Ishikawa (cell line): ENCODE data around the gene HGS.
A peak's percentile ranks its signal among the peaks of the same experiment; 100 is the strongest.

Experiments
- CEBPB ChIP-seq: IDR thresholded peaks from 2 replicates; pipeline ENCODE4 v1.6.1; 2012
- CREB1 ChIP-seq: IDR thresholded peaks from 2 replicates; pipeline ENCODE4 v1.6.1; 2012; ENCODE audit warnings: low read depth
- EGR1 ChIP-seq: IDR thresholded peaks from 2 replicates; pipeline ENCODE4 v1.6.1; 2012
- EP300 ChIP-seq: IDR thresholded peaks from 2 replicates; pipeline ENCODE4 v1.6.1; 2012; ENCODE audit warnings: borderline replicate concordance
- FOXM1 ChIP-seq: IDR thresholded peaks from 2 replicates; pipeline ENCODE4 v1.6.1; 2012; ENCODE audit warnings: low read depth, borderline replicate concordance
- NFIC ChIP-seq: IDR thresholded peaks from 2 replicates; pipeline ENCODE4 v1.6.1; 2012
- RAD21 ChIP-seq: IDR thresholded peaks from 2 replicates; pipeline ENCODE4 v1.6.1; 2012; ENCODE audit warnings: low read depth
- TAF1 ChIP-seq: IDR thresholded peaks from 2 replicates; pipeline ENCODE4 v1.6.1; 2012; ENCODE audit warnings: low read depth, mild to moderate bottlenecking
- TCF12 ChIP-seq: IDR thresholded peaks from 2 replicates; pipeline ENCODE4 v1.6.1; 2012; ENCODE audit warnings: low read depth
- TEAD4 ChIP-seq: IDR thresholded peaks from 2 replicates; pipeline ENCODE4 v1.6.1; 2012
- YY1 ChIP-seq: IDR thresholded peaks from 2 replicates; pipeline ENCODE4 v1.6.1; 2012; ENCODE audit warnings: low read depth
- ZBTB7A ChIP-seq: IDR thresholded peaks from 2 replicates; pipeline ENCODE4 v1.6.1; 2012; ENCODE audit warnings: low read depth
- TF ChIP-seq, protein P1 (sequence below): IDR thresholded peaks from 2 replicates; pipeline ENCODE4 v1.6.1; 2012
- TF ChIP-seq, protein P2 (sequence below): IDR thresholded peaks from 2 replicates; pipeline ENCODE4 v1.6.1; 2012
- TF ChIP-seq, protein P3 (sequence below): IDR thresholded peaks from 2 replicates; pipeline ENCODE4 v1.6.1; 2012; ENCODE audit warnings: low read depth, mild to moderate bottlenecking

Gene HGS

DNA sequence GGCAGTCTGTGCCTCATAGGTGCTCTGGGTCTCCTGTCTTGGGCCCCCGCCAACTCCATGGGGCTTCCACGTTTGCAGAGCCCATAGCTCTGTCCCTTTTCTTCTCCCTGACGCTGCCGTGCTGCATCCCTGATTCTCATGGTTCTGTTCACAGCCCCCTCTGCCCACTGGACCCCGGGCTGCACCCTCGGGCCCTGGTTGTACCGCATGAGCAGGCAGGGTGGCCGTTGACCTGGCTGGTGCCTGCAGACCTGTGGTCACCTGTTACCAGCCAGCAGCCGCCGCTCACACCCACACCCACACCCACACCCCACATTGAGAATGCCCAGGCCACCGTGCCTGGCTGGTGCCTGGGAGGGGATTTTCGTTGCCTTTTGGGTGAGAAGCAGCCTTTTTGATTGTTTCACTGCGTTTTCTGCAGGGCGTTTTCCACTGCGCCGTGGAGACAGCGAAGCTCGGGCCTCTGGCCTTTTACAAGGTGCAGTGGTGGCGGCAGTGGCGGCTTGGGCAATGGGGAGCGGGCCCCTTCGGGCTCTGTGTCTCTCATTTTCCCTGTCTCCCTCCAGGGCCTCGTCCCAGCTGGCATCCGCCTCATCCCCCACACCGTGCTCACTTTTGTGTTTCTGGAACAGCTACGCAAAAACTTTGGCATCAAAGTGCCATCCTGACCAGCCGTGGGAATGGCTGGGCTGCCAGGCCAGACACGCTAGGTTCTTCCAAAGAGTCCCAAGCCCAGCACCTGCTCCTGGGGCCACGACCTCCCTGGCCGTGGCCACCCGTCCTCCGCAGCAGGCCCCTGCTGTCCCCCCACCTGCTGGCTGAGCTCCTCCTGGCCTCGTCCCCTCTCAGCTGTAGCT is 35.8 kb downstream of the HGS start:
- TF ChIP-seq, protein P1, sequence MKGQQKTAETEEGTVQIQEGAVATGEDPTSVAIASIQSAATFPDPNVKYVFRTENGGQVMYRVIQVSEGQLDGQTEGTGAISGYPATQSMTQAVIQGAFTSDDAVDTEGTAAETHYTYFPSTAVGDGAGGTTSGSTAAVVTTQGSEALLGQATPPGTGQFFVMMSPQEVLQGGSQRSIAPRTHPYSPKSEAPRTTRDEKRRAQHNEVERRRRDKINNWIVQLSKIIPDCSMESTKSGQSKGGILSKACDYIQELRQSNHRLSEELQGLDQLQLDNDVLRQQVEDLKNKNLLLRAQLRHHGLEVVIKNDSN: no peak
- TF ChIP-seq NFIC: no peak
- no peak for TF ChIP-seq TCF12
- no peak for TF ChIP-seq ZBTB7A
- TF ChIP-seq, protein P2, sequence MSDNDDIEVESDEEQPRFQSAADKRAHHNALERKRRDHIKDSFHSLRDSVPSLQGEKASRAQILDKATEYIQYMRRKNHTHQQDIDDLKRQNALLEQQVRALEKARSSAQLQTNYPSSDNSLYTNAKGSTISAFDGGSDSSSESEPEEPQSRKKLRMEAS: no peak
- TF ChIP-seq YY1: no peak
- no peak for TF ChIP-seq EP300
- no peak for TF ChIP-seq FOXM1

DNA sequence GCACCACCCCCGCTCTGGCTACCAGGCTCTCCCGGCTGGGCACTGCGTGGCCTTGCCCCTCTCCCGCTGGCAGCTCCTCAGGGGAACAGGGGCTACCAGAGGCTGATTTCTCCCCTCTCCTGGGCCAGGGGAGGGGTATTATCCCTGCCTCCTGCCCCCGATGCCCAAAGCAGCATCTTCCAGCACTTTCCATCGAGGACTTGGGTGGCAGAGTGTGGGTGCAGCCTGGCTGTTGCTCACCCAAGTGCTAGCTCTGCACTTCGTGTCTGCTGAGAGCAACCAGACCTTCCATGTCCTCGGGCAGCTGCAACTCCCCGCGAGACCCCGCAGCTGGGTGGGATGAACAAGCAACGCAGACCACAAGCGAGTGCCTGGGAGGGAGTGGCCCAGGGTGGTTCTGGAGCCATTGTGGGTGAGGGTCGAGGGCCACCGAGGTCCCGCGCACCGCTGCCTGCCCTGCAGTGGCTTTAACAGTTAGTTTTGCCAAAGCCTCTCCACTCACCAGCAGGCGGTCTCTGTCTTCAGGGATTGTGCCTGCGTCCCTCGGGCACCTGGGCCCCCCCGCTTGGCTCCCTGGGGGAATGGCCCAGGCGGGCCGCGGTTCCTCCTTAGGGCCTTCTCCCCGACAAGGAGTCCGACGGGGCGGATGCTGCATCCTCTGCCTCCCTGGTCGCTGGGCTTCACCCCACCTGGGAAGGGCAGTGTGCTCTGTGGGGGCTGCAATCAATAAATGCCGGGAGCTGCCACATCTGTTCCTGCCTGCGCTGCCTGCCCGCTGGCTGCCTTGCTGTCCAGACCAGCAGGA is 36.7 kb downstream of the HGS start:
- no peak for TF ChIP-seq RAD21
- no peak for TF ChIP-seq EGR1
- TF ChIP-seq FOXM1: no peak
- no peak for TF ChIP-seq NFIC
- TF ChIP-seq TEAD4: no peak
- TF ChIP-seq YY1: no peak
- no peak for TF ChIP-seq EP300
- TF ChIP-seq, protein P3, sequence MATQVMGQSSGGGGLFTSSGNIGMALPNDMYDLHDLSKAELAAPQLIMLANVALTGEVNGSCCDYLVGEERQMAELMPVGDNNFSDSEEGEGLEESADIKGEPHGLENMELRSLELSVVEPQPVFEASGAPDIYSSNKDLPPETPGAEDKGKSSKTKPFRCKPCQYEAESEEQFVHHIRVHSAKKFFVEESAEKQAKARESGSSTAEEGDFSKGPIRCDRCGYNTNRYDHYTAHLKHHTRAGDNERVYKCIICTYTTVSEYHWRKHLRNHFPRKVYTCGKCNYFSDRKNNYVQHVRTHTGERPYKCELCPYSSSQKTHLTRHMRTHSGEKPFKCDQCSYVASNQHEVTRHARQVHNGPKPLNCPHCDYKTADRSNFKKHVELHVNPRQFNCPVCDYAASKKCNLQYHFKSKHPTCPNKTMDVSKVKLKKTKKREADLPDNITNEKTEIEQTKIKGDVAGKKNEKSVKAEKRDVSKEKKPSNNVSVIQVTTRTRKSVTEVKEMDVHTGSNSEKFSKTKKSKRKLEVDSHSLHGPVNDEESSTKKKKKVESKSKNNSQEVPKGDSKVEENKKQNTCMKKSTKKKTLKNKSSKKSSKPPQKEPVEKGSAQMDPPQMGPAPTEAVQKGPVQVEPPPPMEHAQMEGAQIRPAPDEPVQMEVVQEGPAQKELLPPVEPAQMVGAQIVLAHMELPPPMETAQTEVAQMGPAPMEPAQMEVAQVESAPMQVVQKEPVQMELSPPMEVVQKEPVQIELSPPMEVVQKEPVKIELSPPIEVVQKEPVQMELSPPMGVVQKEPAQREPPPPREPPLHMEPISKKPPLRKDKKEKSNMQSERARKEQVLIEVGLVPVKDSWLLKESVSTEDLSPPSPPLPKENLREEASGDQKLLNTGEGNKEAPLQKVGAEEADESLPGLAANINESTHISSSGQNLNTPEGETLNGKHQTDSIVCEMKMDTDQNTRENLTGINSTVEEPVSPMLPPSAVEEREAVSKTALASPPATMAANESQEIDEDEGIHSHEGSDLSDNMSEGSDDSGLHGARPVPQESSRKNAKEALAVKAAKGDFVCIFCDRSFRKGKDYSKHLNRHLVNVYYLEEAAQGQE: no peak
- TF ChIP-seq, protein P2: no peak
- TF ChIP-seq CEBPB: no peak
- no peak for TF ChIP-seq ZBTB7A

DNA sequence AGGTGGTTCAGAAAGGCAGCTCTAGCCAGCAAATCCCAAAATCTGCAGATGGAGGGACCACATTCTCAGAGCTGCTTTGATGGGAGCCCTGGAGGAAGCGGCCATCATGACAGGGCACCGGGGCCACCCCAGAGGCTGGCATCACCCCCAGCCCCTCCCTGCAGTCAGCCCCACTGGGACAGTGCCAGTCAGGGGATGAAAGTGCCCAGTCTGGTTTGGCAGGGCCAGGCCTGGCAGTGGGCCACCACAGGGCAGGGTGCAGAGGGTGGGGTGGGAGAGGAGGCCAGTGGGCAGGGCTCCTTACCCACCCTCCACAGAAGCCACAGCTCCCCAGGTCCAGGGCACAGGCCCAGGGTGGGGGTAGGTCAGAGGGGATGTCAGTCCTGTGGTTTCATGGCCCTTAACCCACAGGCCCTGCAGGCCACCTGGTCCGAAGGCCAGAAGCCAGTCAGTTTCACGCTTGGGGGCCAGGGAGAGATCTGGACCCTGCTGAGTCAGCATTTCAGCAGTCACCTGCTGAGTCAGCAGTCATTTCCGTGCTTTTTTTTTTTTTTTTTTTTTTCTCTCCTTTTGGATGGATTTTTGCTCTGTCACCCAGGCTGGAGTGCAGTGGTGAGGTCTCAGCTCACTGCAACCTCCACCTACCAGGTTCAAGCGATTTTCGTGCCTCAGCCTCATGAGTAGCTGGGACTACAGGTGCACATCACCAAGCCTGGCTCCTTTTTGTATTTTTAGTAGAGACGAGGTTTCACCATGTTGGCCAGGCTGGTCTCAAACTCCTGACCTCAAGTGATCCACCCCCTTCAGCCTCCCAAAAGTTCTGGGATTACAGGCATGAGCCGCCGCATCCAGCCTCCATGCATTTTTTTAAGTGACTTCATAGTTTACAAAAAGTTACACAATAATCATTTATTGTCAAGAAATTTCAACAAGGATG is 38.6 kb downstream of the HGS start:
- TF ChIP-seq ZBTB7A (0 out of 2 replicates have a peak, but pooled peaks have one; percentile 30), TAF1 (no peak), TCF12 (peak; percentile 72; the same call in 1 of the 2 replicates), CEBPB (no peak), NFIC (peak; percentile 97), EGR1 (no peak), EP300 (peak; percentile 51; the same call in 1 of the 2 replicates), FOXM1 (no peak), CREB1 (no peak), YY1 (0 out of 2 replicates have a peak, but pooled peaks have one; percentile 48), RAD21 (no peak)
- TF ChIP-seq, protein P1: no peak
- TF ChIP-seq, protein P2: peak; percentile 30; the same call in 1 of the 2 replicates
- TF ChIP-seq, protein P3: no peak

DNA sequence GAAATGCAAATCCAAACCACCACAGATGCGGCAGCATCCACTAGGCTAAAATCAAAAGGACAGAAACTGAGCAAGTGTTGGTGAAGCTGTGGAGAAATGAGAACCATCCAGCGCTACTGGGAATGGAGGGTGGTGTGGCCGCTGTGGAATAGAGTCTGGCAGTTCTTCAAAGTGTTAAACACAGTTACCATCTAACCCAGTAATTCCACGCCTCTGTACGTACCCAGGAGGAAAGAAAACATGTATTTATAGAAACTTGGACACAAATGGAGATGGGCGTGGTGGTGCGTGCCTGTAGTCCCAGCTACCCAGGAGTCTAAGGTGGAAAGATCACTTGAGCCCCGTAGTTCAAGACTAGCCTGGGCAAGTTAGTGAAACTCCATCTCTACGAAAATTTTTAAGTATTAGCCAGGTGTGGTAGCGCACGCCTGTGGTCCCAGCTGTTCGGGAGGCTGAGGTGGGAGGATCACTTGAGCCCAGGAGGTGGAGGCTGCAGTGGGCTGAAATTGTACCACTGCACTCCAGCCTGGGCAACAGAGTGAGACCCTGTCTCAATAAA is 39.9 kb downstream of the HGS start:
- TF ChIP-seq CEBPB (no peak), EP300 (no peak), YY1 (no peak), EGR1 (no peak), CREB1 (no peak)
- TF ChIP-seq, protein P3: no peak
- TF ChIP-seq, protein P2: no peak
